Sigmoid colon (tissue), 4 donors: ENCODE data around the gene ANP32D.

ENCODE experiments used
- CTCF ChIP-seq, 4 experiments: fragments of 450-650 bp in 3 of 4; fragments of 200-600 bp in 1 of 4; IDR thresholded peaks; one replicate each; pipeline ENCODE4 v1.5.1; 2016 to 2019; ENCODE audit warnings: antibody characterized with exemption in 4 of 4, mild to moderate bottlenecking in 3 of 4, moderate library complexity in 2 of 4
- EP300 ChIP-seq, 4 donors: sonication (generic); formaldehyde crosslinking; IDR thresholded peaks; one replicate each; pipeline ENCODE4 v1.6.1; 2017; ENCODE audit warnings: antibody characterized with exemption in 4 of 4
- POLR2A ChIP-seq, 2 donors: fragments of 450-650 bp; IDR thresholded peaks; one replicate each; pipeline ENCODE4 v1.6.1; 2016; ENCODE audit warnings: antibody characterized with exemption in 2 of 2, mild to moderate bottlenecking in 2 of 2, moderate library complexity in 2 of 2
- POLR2AphosphoS5 ChIP-seq, 4 donors: sonication (generic); formaldehyde crosslinking; IDR thresholded peaks; one replicate each; pipeline ENCODE4 v1.6.1; 2017; ENCODE audit warnings: antibody characterized with exemption in 4 of 4

GRCh38 chr12:48486261-48486660 lies 13.9 kb downstream of the ANP32D start:
- TF ChIP-seq CTCF (IDR thresholded peaks at IDR 0.05) (no peak), POLR2A (IDR thresholded peaks at IDR 0.05) (no peak), POLR2AphosphoS5 (IDR thresholded peaks at IDR 0.05) (no peak), EP300 (IDR thresholded peaks at IDR 0.05) (no peak)
